GM18861 (cell line): ENCODE results near the gene UBR4.

Source experiments
- ATAC-seq: cut with Tn5 transposase; IDR thresholded peaks from one replicate; pipeline ENCODE4 v1.9.1; 2021; ENCODE audit not compliant: unreplicated experiment

The UBR4 gene

GRCh38 chr1:19059773-19060172 is 150.3 kb downstream of the UBR4 start:
- ATAC-seq, result no peak

- ATAC-seq, result no peak
Observed at GRCh38 chr1:19058476-19058797, 151.6 kb downstream of the UBR4 start.

- ATAC-seq, result no peak
Observed at GRCh38 chr1:19057784-19058475, 152.1 kb downstream of the UBR4 start.

DNA sequence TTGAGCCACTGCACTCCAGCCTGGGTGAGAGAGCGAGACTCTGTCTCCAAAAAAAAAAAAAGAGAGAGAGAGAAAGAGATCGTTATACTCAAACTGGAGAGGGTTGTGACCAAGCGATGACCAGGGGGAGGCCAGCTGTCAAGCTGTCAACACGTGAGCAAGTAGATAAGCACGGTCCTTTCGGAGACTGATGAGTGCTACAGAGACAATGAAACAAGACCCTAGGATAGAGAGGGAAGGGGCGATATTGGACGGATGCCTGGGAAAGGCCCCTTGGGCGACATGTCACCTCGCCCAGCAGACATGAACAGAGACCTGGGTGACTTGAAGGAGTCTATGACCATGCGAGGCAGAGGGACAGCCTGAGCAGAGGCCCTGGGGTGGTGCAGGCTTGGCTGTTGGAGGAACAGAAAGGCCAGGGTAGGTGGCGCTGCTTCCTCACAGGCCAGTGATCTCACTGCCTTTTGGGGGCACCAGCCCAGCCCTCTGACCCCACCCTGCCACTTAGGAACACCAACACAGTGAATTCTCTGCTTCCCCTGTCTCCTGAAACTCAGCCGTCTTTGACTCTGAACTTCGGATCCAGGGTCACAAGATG is 152.8 kb downstream of the UBR4 start:
- ATAC-seq, result no peak

GRCh38 chr1:19055701-19056100 is 154.4 kb downstream of the UBR4 start:
- ATAC-seq, result no peak

- ATAC-seq, result no peak
Observed at GRCh38 chr1:19055001-19055400, 155.1 kb downstream of the UBR4 start.

DNA sequence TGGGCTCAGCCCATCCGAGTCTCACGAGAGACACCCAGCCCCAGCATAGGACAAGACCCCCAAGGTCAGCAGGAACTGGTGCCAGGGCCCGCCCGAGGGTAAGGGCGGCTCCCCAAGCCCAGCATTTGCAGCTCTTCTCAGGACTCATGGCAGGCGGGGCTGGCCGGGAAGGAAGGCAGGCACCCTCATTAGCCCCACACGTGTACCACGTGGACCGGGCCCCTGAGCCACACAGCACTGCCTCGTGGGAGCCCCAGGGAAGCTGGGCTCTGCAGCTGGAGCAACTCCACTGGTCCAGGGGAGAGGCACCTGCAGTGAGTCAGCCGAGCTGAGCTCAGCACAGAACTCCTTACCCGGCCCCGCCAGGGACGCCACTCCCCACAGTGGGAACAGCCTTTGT is 155.8 kb downstream of the UBR4 start:
- ATAC-seq, result no peak

GRCh38 chr1:19053486-19053885 is 156.6 kb downstream of the UBR4 start:
- ATAC-seq, result no peak

DNA sequence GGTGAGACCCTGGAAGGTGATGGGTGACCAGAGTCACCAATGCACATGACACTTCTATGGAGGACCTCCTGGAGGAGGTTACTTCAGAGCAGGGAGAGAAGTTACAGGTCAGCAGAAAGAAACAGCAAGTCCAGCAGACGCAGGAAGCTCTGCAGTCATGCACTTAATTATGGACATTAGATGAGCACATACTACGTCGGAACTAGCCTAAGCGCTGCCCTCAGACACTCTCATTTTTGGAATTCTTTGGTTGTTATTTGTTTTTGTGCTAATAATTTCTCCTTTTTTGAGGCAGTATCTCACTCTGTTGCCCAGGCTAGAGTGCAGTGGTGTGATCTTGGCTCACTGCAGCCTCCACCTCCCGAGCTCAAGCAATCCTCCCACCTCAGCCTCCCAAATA is 160.3 kb downstream of the UBR4 start:
- no peak for ATAC-seq

- ATAC-seq, result no peak
Observed at GRCh38 chr1:19049128-19049768, 160.8 kb downstream of the UBR4 start.

DNA sequence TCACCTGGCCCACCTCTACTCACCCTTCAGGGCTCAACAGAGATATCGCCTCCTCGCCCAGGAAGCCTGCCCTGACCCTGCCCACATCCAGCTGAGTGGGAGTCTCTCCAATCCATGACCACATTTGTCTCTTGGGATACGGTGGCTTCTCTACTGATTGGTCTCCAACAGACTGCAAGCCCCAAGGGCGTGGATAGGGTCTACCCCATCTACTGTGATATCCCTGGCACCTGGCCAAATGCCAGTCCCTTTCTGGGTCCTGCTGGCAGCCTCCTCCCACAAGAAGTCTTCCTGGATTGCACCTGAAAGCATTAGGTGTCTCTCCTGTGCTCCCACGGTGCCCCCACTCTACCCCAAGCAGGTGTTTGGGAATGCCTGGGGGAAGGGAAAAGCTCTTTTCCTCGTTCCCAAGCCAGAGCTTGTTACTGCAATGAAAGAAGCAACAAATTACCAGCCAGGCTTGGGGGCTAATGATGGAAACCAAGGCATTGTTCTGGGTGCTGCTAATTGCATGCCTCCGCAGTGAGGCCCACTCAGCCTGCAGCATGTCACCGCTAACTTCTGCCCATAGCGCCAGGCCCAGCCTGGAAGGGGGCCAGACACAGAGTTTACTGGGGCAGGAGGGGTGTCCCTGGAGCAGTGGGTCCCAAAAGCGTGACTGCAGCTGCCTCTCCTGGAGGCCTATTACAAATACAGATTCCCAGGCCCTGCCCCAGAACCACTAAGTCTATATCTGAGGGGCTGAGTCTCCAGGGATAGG is 162.9 kb downstream of the UBR4 start:
- ATAC-seq, result no peak

GRCh38 chr1:19045898-19046880 is 163.9 kb downstream of the UBR4 start:
- ATAC-seq, result no peak

- no peak for ATAC-seq
Observed at GRCh38 chr1:19044975-19045831, 164.9 kb downstream of the UBR4 start.

GRCh38 chr1:19044471-19044870 is 165.6 kb downstream of the UBR4 start:
- no peak for ATAC-seq

- no peak for ATAC-seq
Observed at GRCh38 chr1:19043579-19044443, 166.3 kb downstream of the UBR4 start.

GRCh38 chr1:19042675-19043578 is 167.1 kb downstream of the UBR4 start:
- ATAC-seq, result no peak

DNA sequence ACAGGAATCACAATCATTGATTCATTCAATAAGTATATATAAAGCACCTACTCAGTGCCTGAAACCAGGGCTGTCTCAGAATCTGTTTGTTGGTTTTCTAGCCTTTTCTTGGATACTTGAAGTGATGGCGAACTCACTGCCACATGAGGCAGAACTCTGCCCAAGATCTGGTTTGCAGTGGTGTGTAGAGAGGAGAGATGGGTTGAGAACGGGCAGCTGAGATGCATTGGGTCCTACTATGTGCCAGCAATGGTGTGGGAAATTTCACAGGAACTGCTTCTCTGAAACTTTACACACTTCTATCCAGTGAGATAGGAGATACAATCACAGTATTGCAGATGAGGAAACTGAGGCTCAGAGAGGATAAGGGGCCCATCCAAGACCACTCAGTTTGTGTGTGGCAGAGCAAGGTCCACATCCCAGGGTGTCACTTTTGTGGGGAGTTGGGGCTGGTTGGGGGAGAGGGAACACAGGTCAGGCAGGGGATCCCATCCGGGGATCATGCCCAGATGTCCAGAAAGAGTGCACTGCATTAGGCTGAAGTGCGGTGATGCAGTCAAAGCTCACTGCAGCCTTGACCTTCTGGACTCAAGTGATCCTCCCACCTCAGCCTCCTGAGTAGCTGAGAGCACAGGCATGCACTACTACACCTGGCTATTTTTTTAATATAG is 169.9 kb downstream of the UBR4 start:
- no peak for ATAC-seq
